ENCODE measurements around the gene MAG.

DNA sequence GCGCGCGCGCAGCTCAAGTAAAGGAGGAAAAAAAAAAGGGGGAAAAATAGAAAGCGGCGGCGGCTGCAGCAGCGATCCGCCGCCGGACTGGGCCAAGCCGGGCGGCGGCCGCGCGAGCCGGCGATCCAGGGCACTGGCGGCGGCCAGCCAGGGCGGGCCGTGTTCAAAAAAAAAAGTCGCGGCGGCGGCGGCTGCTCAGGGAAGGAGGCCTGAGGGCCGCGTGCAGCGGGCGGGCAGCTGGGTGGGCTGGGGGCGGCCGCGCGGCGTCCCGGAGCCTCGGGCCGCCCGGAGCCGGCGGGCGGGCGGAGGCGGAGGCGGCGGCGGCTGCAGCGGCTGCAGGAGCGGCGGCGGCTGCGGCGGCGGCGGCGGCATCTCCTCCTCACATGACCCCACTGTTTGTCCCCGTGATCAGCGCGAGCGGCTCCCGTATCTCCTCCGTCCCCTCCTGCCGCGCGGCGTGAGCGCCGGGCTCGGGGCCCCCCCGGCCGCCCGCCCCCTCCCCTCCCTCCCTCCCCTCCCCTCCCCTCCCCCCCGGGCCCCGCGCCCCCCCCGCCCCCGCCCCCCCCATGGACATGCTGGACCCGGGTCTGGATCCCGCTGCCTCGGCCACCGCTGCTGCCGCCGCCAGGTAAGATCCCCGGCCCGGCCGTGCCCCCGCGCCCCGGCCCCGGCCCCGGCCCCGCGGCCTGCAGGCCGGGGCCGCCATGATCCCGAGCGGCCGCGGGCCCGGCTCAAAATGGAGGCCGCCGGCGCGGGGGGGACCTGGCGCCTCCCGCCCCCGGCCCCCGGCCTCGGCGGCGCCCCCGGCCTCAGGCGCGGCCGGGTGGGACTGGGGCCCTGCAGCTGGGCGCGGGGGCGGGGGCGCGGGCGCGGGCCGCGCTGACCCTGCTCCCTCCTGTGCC, 23.2 kb upstream of the MAG start, which contains the start of gene USF2:
- no peak for TF ChIP-seq RAD21 (IDR thresholded peaks at IDR 0.05; ENCODE audit: low read depth)
- TF ChIP-seq, protein P1, sequence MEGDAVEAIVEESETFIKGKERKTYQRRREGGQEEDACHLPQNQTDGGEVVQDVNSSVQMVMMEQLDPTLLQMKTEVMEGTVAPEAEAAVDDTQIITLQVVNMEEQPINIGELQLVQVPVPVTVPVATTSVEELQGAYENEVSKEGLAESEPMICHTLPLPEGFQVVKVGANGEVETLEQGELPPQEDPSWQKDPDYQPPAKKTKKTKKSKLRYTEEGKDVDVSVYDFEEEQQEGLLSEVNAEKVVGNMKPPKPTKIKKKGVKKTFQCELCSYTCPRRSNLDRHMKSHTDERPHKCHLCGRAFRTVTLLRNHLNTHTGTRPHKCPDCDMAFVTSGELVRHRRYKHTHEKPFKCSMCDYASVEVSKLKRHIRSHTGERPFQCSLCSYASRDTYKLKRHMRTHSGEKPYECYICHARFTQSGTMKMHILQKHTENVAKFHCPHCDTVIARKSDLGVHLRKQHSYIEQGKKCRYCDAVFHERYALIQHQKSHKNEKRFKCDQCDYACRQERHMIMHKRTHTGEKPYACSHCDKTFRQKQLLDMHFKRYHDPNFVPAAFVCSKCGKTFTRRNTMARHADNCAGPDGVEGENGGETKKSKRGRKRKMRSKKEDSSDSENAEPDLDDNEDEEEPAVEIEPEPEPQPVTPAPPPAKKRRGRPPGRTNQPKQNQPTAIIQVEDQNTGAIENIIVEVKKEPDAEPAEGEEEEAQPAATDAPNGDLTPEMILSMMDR (IDR thresholded peaks at IDR 0.05 in 2 of 3, conservative IDR thresholded peaks at IDR 0.05 in 1 of 3; ENCODE audit: borderline replicate concordance in 1 of 3, insufficient read depth in 1 of 3, low read depth in 2 of 3, low read length in 2 of 3), result no peak
- TF ChIP-seq YY1 (IDR thresholded peaks at IDR 0.05; ENCODE audit: extremely low read depth, insufficient replicate concordance, low read depth, low read length), result peak; percentile 76
- TF ChIP-seq POLR2A (IDR thresholded peaks at IDR 0.05; ENCODE audit: borderline replicate concordance, extremely low read depth, insufficient read depth, insufficient read length), result no peak
- TF ChIP-seq JUND (IDR thresholded peaks at IDR 0.05), result no peak
- TF ChIP-seq, protein P2, sequence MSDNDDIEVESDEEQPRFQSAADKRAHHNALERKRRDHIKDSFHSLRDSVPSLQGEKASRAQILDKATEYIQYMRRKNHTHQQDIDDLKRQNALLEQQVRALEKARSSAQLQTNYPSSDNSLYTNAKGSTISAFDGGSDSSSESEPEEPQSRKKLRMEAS (IDR thresholded peaks at IDR 0.05), result no peak
- TF ChIP-seq, protein P3, sequence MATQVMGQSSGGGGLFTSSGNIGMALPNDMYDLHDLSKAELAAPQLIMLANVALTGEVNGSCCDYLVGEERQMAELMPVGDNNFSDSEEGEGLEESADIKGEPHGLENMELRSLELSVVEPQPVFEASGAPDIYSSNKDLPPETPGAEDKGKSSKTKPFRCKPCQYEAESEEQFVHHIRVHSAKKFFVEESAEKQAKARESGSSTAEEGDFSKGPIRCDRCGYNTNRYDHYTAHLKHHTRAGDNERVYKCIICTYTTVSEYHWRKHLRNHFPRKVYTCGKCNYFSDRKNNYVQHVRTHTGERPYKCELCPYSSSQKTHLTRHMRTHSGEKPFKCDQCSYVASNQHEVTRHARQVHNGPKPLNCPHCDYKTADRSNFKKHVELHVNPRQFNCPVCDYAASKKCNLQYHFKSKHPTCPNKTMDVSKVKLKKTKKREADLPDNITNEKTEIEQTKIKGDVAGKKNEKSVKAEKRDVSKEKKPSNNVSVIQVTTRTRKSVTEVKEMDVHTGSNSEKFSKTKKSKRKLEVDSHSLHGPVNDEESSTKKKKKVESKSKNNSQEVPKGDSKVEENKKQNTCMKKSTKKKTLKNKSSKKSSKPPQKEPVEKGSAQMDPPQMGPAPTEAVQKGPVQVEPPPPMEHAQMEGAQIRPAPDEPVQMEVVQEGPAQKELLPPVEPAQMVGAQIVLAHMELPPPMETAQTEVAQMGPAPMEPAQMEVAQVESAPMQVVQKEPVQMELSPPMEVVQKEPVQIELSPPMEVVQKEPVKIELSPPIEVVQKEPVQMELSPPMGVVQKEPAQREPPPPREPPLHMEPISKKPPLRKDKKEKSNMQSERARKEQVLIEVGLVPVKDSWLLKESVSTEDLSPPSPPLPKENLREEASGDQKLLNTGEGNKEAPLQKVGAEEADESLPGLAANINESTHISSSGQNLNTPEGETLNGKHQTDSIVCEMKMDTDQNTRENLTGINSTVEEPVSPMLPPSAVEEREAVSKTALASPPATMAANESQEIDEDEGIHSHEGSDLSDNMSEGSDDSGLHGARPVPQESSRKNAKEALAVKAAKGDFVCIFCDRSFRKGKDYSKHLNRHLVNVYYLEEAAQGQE (IDR thresholded peaks at IDR 0.05; ENCODE audit: low read depth), result no peak
- peak; percentile 41; the same call in 1 of the 2 replicates for TF ChIP-seq POLR2AphosphoS5 (IDR thresholded peaks at IDR 0.05; ENCODE audit: low read depth, low read length)
- no peak for TF ChIP-seq EZH2 (IDR thresholded peaks at IDR 0.05)

All from HCT116 (cell line).